GM10266 (cell line): Measurements from ENCODE around the gene SYNE1.
"Not testable (repeated sequence)": the region's sequence is repeated elsewhere in the genome, so short reads cannot be mapped to it uniquely, and the experiment has no call there.

ENCODE experiments used
- DNase-seq: peaks from one replicate; pipeline ENCODE4 v3.0.0; 2012; ENCODE audit errors: extremely low spot score
- CTCF ChIP-seq: IDR thresholded peaks from 2 replicates; pipeline ENCODE4 v1.5.1; 2012; ENCODE audit warnings: mild to moderate bottlenecking, low read depth; ENCODE audit not compliant: control insufficient read depth, insufficient read depth; ENCODE audit errors: missing control alignments

Gene SYNE1

GRCh38 chr6:152509916-152510315 is 127.2 kb downstream of the SYNE1 start:
- no peak for DNase-seq
- TF ChIP-seq CTCF: no peak

GRCh38 chr6:152508477-152508876 is 128.7 kb downstream of the SYNE1 start:
- TF ChIP-seq CTCF: no peak
- DNase-seq: no peak

GRCh38 chr6:152503546-152503945 is 133.6 kb downstream of the SYNE1 start:
- no peak for DNase-seq
- no peak for TF ChIP-seq CTCF

GRCh38 chr6:152502421-152503188 is 134.6 kb downstream of the SYNE1 start:
- DNase-seq: no peak
- no peak for TF ChIP-seq CTCF

- TF ChIP-seq CTCF: no peak
- no peak for DNase-seq
Observed at GRCh38 chr6:152499931-152500330, 137.2 kb downstream of the SYNE1 start.

GRCh38 chr6:152496731-152497130 is 140.4 kb downstream of the SYNE1 start:
- no peak for TF ChIP-seq CTCF
- DNase-seq: no peak

GRCh38 chr6:152495456-152495855 is 141.7 kb downstream of the SYNE1 start:
- not testable (repeated sequence) for DNase-seq

GRCh38 chr6:152492281-152492680 is 144.9 kb downstream of the SYNE1 start:
- not testable (repeated sequence) for DNase-seq

- DNase-seq: not testable (repeated sequence)
Observed at GRCh38 chr6:152491501-152491900, 145.7 kb downstream of the SYNE1 start.

- not testable (repeated sequence) for DNase-seq
Observed at GRCh38 chr6:152490971-152491378, 146.2 kb downstream of the SYNE1 start.
